ENCODE data around the gene CEP170B. TPM values are rescaled to one million over a fixed set of nuclear protein-coding genes. Genes with fewer than 3 reads are reported as not detected.
A peak's percentile ranks its signal among the peaks of the same experiment; 100 is the strongest.
"Not testable (repeated sequence)": the region's sequence is repeated elsewhere in the genome, so short reads cannot be mapped to it uniquely, and the experiment has no call there.

Gene CEP170B
- total RNA-seq, 1 donor from 2014 or later, result 30.3 TPM

GRCh38 chr14:104882325-104882973, 17.4 kb downstream of the CEP170B start:
- H3K27ac ChIP-seq, result no peak overlapping the region
- DNase-seq (peak; percentile 86), ATAC-seq (peak; percentile 83)
- H3K4me1 ChIP-seq, result no peaks in the 10 kb centered on the region
- H3K27me3 ChIP-seq, result no peaks in the 10 kb centered on the region
- H3K4me3 ChIP-seq, result no peak overlapping the region
- H3K9me3 ChIP-seq, result no peaks in the 10 kb centered on the region
- TF ChIP-seq CTCF (IDR thresholded peaks at IDR 0.05), result no peak
- intact Hi-C loops (cut with DNase I), result no loop called here
- peaks cover 7% of the 10 kb centered on the region for H3K36me3 ChIP-seq

GRCh38 chr14:104882991-104883660, 18.1 kb downstream of the CEP170B start:
- Histone ChIP-seq H3K4me3 (no peak overlapping the region), H3K27ac (no peak overlapping the region), H3K4me1 (no peaks in the 10 kb centered on the region), H3K36me3 (peaks cover 9% of the 10 kb centered on the region), H3K9me3 (no peaks in the 10 kb centered on the region), H3K27me3 (no peaks in the 10 kb centered on the region)
- no peak for TF ChIP-seq CTCF (IDR thresholded peaks at IDR 0.05)
- intact Hi-C loops (cut with DNase I), result no loop called here
- ATAC-seq (no peak), DNase-seq (no peak)

- H3K9me3 ChIP-seq, result no peaks in the 10 kb centered on the region
- H3K4me1 ChIP-seq, result no peaks in the 10 kb centered on the region
- ATAC-seq (no peak), DNase-seq (no peak)
- H3K4me3 ChIP-seq, result no peak overlapping the region
- H3K27ac ChIP-seq, result no peak overlapping the region
- intact Hi-C loops (cut with DNase I), result no loop called here
- TF ChIP-seq CTCF (IDR thresholded peaks at IDR 0.05), result no peak
- H3K36me3 ChIP-seq, result peaks cover 9% of the 10 kb centered on the region
- no peaks in the 10 kb centered on the region for H3K27me3 ChIP-seq
Observed at GRCh38 chr14:104883681-104884361, 18.8 kb downstream of the CEP170B start.

- H3K9me3 ChIP-seq; intact Hi-C loops (cut with DNase I); H3K4me3 ChIP-seq; H3K4me1 ChIP-seq; ATAC-seq; DNase-seq; H3K36me3 ChIP-seq; H3K27ac ChIP-seq; H3K27me3 ChIP-seq: not testable (repeated sequence)
Observed at GRCh38 chr14:104884381-104884780, 19.3 kb downstream of the CEP170B start.

- no peaks in the 10 kb centered on the region for H3K4me1 ChIP-seq
- no peaks in the 10 kb centered on the region for H3K27me3 ChIP-seq
- TF ChIP-seq CTCF (IDR thresholded peaks at IDR 0.05), result no peak
- intact Hi-C loops (cut with DNase I), result no loop called here
- no peak overlapping the region for H3K4me3 ChIP-seq
- no peak overlapping the region for H3K27ac ChIP-seq
- ATAC-seq, result no peak
- H3K36me3 ChIP-seq, result peaks cover 9% of the 10 kb centered on the region
- no peaks in the 10 kb centered on the region for H3K9me3 ChIP-seq
- DNase-seq, result no peak
Observed at GRCh38 chr14:104885031-104885972, 20.2 kb downstream of the CEP170B start.

All from upper lobe of right lung (tissue), 1 donor.